ENCODE results near the gene WNT3. TPM values are rescaled to one million over a fixed set of nuclear protein-coding genes. Genes with fewer than 3 reads are reported as not detected.

WNT3 gene
- total RNA-seq, 2 experiments from 2014 or later = 4.9 to 5.1 TPM

DNA sequence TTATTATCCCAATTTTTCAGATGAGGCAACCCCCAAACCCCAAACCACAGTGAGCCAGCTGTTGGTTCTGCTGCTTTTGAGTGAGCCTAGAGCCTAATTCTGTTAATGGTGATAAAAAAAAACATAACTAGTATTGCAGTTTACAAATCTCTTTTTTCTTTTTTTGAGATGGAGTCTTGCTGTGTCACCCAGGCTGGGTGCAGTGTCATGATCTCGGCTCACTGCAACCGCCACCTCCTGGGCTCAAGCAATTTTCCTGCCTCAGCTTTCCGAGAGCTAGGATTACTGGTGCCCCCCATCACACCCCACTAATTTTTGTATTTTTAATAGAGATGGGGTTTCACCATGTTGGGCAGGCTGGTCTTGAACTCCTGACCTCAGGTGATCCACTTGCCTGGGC is 36.0 kb upstream of the WNT3 start:
- CTCF ChIA-PET (ENCODE audit: unreplicated experiment) = no interaction called here
- H3K79me2 ChIP-seq (ENCODE audit: insufficient read depth, low read depth, low read length) = no peaks in the 10 kb centered on the region
- H3K4me1 ChIP-seq (ENCODE audit: insufficient read depth, low read length, poor library complexity, severe bottlenecking) = no peaks in the 10 kb centered on the region
- H2AFZ ChIP-seq (ENCODE audit: low read length) = no peak overlapping the region
- H3K4me3 ChIP-seq (ENCODE audit: low read depth, low read length, poor library complexity, severe bottlenecking) = no peak overlapping the region
- POLR2A ChIA-PET = no interaction called here
- no peaks in the 10 kb centered on the region for H3K9me2 ChIP-seq (ENCODE audit: insufficient read depth, low read length)
- BruUV-seq (replicated peaks) = no TSS peak
- no peak for DNase-seq (ENCODE audit: low spot score)
- H4K20me1 ChIP-seq (ENCODE audit: insufficient read depth, low read length) = no peaks in the 10 kb centered on the region
- H3K27ac ChIP-seq (ENCODE audit: low read depth, low read length, poor library complexity, severe bottlenecking) = no peak overlapping the region
- no peaks in the 10 kb centered on the region for H3K9me3 ChIP-seq (ENCODE audit: low read length)
- intact Hi-C loops (cut with micrococcal nuclease; ENCODE audit: unreplicated experiment) = no loop called here
- no peak overlapping the region for H3K4me2 ChIP-seq (ENCODE audit: low read length)
- H3K36me3 ChIP-seq (ENCODE audit: insufficient read depth, low read length) = no peaks in the 10 kb centered on the region
- TF ChIP-seq, protein P1, sequence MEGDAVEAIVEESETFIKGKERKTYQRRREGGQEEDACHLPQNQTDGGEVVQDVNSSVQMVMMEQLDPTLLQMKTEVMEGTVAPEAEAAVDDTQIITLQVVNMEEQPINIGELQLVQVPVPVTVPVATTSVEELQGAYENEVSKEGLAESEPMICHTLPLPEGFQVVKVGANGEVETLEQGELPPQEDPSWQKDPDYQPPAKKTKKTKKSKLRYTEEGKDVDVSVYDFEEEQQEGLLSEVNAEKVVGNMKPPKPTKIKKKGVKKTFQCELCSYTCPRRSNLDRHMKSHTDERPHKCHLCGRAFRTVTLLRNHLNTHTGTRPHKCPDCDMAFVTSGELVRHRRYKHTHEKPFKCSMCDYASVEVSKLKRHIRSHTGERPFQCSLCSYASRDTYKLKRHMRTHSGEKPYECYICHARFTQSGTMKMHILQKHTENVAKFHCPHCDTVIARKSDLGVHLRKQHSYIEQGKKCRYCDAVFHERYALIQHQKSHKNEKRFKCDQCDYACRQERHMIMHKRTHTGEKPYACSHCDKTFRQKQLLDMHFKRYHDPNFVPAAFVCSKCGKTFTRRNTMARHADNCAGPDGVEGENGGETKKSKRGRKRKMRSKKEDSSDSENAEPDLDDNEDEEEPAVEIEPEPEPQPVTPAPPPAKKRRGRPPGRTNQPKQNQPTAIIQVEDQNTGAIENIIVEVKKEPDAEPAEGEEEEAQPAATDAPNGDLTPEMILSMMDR (conservative IDR thresholded peaks at IDR 0.05; ENCODE audit: low read length) = no peak
- no peak for TF ChIP-seq EZH2phosphoT487 (IDR thresholded peaks at IDR 0.05; ENCODE audit: borderline replicate concordance, low read depth, low read length)

DNA sequence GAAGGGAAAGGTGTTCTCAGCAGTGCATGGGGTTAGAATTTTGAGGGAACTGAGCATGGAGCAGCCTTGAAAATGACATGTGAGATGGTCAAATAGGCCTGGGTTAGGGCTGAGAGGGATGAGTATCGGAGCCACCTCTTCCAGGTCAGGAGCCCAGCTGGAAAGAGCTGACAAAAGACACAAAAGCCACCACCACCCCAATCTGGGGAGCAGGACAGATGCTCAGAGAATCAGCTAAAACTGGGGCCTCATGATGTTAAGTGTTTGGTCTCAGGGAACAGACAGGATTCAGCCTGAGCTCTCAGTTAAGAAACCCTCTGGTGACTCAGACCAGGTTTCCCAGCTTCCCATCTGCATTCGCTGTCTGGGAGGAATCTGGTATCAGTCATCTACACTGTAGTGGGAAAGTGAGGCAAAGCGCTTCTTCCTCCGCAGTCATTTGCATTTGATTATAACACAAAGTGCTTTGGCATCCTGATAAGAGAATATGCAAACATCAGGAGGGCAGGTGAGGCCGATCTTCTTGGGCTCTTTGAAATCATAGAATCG is 35.5 kb upstream of the WNT3 start:
- Histone ChIP-seq H3K27ac (ENCODE audit: low read depth, low read length, poor library complexity, severe bottlenecking) (no peak overlapping the region), H3K9me2 (ENCODE audit: insufficient read depth, low read length) (no peaks in the 10 kb centered on the region), H4K20me1 (ENCODE audit: insufficient read depth, low read length) (no peaks in the 10 kb centered on the region), H2AFZ (ENCODE audit: low read length) (no peak overlapping the region), H3K4me1 (ENCODE audit: insufficient read depth, low read length, poor library complexity, severe bottlenecking) (no peaks in the 10 kb centered on the region), H3K4me3 (ENCODE audit: low read depth, low read length, poor library complexity, severe bottlenecking) (no peak overlapping the region), H3K4me2 (ENCODE audit: low read length) (no peak overlapping the region), H3K79me2 (ENCODE audit: insufficient read depth, low read depth, low read length) (no peaks in the 10 kb centered on the region), H3K36me3 (ENCODE audit: insufficient read depth, low read length) (no peaks in the 10 kb centered on the region), H3K9me3 (ENCODE audit: low read length) (no peaks in the 10 kb centered on the region)
- ChIA-PET CTCF (ENCODE audit: unreplicated experiment) (no interaction called here), POLR2A (no interaction called here)
- BruUV-seq (replicated peaks) = no TSS peak
- TF ChIP-seq, protein P1 (conservative IDR thresholded peaks at IDR 0.05; ENCODE audit: low read length) = no peak
- intact Hi-C loops (cut with micrococcal nuclease; ENCODE audit: unreplicated experiment) = no loop called here
- DNase-seq (ENCODE audit: low spot score) = no peak

DNA sequence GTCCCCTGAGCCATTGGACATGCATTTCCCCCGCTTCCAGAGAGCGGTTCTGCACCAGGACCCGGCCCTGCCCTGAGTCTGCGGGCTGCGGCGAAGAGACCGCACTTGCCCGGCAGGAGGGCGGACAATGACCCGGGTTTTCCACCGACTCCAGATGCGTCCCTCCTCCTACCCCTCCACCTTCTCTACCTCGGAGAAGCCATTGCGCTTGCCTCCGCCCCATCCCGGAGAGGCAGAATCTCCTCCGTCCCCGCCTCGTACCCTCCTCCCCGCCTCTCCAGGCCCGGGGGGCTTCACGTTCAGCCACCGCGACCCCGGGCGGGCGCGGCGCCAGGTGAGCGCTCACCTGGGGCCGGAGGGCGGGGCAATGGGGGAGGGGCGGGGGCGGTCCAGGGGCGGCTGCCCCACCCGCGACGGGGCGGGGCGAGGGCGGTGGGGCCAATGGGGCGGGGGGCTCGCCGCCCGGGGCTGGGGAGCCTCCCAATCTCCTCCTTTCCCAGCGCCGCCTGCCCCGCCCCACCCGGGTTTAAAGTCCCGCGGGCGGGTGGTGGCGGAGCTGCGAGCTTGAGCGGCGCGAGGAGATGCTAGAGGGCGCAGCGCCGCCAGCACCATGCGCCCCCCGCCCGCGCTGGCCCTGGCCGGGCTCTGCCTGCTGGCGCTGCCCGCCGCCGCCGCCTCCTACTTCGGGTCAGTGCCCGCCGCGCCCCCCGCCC is 32.7 kb upstream of the WNT3 start, which contains the start of gene WNT9B:
WNT9B (plus strand) TSS at position 555 of the 713 bp plus-strand sequence; CDS start at position 611, 56 bp downstream.
- ChIA-PET CTCF (ENCODE audit: unreplicated experiment) (no interaction called here), POLR2A (no interaction called here)
- Histone ChIP-seq H3K79me2 (ENCODE audit: insufficient read depth, low read depth, low read length) (no peaks in the 10 kb centered on the region), H3K27ac (ENCODE audit: low read depth, low read length, poor library complexity, severe bottlenecking) (no peak within 1 kb of the TSS), H3K4me2 (ENCODE audit: low read length) (no peak within 1 kb of the TSS), H3K4me1 (ENCODE audit: insufficient read depth, low read length, poor library complexity, severe bottlenecking) (no peaks in the 10 kb centered on the region), H3K4me3 (ENCODE audit: low read depth, low read length, poor library complexity, severe bottlenecking) (no peak within 1 kb of the TSS), H3K9me2 (ENCODE audit: insufficient read depth, low read length) (no peaks in the 10 kb centered on the region), H3K36me3 (ENCODE audit: insufficient read depth, low read length) (no peaks in the 10 kb centered on the region), H3K9me3 (ENCODE audit: low read length) (no peaks in the 10 kb centered on the region), H2AFZ (ENCODE audit: low read length) (no peak within 1 kb of the TSS), H4K20me1 (ENCODE audit: insufficient read depth, low read length) (no peaks in the 10 kb centered on the region)
- DNase-seq (ENCODE audit: low spot score) = no peak
- no TSS peak for BruUV-seq (replicated peaks)
- intact Hi-C loops (cut with micrococcal nuclease; ENCODE audit: unreplicated experiment) = no loop called here
- no peak for TF ChIP-seq EZH2phosphoT487 (IDR thresholded peaks at IDR 0.05; ENCODE audit: borderline replicate concordance, low read depth, low read length)
- TF ChIP-seq, protein P1 (conservative IDR thresholded peaks at IDR 0.05; ENCODE audit: low read length) = no peak
